Measurements from ENCODE around the gene AMN.

Gene AMN

GRCh38 chr14:102929241-102930137, 7.0 kb downstream of the AMN start:
- DNase-seq = no peak

DNA sequence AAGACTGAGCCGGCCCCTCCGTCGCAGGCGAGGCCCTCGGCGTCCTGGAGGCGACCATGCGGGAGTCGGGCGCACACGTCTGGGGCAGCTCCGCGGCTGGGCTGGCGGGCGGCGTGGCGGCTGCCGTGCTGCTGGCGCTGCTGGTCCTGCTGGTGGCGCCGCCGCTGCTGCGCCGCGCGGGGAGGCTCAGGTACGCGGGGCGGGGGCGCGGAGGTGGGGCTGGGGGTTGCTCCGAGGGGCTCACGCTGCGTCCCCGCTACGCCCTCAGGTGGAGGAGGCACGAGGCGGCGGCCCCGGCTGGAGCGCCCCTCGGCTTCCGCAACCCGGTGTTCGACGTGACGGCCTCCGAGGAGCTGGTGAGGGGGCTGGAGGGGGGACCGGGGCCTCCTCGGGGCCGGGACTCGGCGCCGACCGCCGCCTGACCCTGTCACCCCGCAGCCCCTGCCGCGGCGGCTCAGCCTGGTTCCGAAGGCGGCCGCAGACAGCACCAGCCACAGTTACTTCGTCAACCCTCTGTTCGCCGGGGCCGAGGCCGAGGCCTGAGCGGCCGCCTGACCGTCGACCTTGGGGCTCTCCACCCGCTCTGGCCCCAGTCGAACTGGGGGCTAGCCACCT, 7.8 kb downstream of the AMN start:
- no peak for DNase-seq

DNA sequence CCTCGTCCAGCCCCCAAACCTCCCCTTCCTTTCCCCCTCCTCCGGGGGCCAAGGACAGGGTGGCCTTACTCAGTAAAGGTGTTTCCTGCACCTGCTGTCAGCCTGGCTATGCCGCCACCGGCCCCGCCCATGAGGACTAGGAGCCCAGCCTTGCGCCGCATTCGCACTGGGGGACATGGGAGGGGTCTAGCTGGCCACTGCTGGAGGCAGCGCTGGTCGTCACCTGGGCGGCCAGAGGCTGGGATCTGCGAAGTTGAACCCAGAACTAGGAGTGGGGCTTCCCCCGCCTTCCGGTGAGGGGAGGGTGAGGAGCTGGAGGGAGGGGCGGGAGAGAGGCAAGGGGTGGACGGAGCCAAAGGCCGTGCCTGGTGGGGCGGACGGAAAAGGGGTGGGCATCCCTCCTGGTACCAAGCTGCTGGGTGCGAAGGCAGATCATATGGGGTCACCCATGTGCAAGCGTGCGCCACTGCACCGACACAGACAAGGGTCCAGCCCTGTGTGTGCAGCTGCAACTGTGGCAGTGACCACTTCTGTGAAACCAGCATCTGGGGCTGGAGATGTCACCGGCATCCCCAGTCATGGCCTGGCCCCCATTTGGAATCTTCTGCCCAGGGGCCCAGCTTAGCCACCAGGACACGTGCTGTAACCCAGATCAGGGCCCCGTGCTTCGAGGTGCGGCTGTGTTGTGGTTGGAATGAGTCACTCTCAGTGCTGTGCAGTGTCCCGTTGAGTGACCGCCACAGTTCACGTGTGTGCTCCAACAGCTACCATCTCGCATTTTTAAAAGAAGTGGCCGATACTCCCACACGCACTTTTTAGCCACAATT, 8.5 kb downstream of the AMN start:
- no peak for DNase-seq

DNA sequence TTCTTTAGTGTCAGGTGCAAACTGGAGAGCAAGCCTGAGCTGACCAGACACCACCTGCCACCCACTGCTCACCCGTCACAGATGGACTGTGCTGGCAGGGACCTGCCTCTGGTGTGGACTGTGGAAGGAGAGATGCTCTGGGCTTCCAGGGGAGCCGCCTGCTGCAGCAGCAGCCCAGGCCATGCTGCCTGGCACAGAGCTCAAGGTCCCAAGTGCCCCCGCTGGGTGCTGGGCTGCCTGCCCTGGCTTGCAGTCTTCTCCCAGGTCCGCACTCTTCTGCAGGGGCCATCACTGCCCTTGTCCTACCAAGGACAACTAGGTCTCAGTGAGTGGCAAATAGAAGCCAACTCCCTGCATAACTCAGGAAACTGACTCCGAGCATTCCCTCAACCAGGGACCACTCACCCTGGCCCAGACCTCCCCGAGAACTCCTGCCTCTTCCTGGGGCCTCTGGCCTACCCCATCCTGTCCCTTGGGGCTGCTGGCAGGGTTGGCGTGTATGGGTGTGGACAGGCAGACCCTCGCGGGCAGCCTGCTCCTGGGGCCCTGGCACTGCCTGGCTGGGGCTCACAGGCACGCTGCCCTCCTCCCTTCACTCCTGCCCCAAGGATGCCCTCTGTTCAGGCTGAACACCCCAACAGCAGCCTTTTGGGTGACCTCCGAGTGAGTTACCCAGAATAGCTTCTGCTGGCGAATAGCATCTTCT, 9.3 kb downstream of the AMN start:
- no peak for DNase-seq

DNA sequence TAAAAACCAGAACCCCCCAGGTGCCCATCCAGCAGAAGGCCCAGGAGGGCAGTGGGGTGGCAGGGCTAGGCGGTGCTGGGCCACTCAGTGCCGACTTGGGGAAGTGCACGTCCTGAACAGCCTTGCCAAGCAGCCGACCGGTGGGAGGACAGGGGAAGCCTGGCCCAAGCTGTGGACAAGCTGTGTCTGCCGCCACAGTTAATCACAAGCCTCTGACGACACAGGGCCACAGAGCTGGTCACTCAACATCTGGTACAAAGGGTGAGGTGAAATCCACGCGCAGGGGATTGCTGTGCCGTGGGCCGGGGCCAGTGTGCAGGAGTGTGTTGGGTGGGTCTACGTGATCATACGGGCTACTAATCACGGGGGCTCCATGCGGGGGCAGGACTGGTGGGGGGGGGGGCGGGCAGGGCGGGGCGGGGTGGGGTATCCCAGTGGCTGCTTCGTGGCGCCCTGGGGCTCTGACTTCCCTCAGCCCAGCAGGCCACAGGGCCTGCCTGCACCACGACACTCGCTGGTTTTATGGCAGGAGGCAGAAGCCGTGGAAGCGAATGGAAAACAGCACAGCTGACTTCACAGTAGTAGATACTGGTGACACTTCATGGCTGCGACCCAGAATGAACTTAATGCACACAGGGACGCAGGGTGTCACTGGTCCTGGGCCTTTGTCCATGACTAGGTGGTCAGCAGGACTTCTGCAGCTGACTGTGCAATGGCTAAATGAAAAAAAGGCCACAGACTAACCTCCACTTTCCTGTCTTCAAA, 10.2 kb downstream of the AMN start:
- DNase-seq = no peak

GRCh38 chr14:102933618-102934231, 11.3 kb downstream of the AMN start:
- DNase-seq = no peak

DNA sequence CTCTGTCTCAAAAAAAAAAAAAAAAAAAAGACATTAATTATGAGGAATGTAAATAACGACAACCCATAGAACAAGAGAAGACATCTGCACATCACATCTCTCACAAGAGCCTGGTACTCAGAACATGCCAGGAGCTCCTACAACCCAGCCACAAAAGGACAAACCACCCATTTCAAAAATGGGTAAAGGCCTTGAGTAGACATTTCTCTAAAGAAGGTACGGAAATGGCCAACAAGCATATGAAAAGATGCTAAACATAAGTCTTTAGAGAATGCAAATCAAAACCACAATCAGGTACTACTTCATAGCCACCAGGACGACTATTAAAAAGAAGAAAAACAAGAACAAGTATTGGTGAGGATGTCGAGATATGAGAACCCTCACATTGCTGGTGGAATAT, 13.3 kb downstream of the AMN start:
- DNase-seq = no peak

DNA sequence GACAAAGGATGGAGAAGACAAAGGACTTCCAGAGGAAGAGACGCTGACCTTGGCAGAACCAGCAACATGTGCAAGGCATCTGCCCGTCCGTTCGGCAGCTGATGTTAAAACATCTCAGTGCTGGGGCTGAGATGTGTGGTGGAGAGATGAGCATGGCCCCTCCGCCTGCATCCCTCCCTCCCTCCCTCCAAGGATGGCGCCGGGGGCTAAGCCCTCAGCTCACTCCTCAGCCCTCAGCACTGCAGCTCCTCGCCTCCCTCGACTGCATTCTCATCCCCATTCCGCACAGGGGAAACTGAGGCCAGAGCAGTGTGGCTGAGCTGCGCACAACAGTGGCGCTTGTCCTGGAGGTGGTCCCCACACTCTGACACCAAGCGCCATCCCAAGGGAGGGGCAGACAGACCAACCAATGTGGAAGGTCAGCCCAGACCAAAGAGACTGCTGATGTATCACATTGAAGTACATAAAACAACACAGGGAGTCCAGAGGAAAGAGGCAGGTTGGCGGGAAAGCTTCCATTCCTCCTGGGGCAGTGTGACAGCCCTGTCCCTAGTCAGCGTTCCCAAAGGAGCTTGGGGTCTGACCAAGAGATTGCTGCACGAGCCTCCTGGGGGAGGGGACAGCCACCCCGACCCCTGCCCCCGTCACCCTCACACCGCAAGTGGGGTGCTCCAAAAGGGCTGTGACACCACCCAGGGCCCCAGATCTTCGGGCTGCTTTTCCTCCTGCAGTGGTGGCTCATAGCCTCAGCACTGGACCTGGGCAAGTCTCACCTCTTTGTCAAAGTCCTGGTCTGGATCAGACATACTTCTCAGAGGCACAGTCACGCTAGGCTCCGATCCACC, 15.1 kb downstream of the AMN start:
- DNase-seq = no peak

DNA sequence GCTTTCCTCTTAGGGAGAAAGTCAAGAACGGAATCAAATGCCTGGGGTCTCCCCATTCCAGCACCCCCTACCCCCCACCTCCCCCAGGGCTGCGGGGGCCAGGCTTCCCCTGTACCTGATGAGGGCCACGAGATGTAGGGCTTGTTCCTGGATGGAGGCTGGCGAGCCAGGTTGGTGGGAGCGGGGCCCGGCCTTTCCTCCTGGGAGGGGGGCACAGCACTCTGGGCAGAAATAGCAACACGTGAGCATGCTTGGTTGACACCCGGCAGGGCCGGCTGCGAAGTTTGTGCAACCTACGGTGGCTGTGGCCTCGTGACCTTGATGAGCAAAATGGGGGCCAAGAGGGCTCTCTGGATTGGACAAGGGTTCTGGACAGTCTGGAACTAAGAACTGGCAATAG, 15.7 kb downstream of the AMN start:
- DNase-seq = no peak

DNA sequence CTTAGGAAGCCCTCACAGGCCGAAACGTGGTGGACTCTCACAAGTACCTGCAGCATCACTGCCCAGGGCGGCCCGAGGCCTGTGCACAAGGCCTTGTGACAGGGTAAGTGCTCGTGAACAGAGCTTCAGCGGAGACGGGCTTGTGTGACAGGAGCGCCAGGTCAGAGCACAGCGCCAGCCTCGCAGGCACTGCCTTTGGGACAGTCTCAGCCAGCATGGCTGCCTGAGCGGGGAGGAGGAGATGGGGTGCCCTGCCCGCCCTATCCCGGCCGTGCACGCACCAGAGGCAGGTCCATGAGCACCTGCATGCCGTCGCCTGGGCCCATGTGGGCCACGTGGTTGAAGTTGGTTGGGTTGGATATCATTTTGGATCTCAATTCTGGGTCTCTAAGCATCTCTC, 16.9 kb downstream of the AMN start:
- DNase-seq = no peak

DNA sequence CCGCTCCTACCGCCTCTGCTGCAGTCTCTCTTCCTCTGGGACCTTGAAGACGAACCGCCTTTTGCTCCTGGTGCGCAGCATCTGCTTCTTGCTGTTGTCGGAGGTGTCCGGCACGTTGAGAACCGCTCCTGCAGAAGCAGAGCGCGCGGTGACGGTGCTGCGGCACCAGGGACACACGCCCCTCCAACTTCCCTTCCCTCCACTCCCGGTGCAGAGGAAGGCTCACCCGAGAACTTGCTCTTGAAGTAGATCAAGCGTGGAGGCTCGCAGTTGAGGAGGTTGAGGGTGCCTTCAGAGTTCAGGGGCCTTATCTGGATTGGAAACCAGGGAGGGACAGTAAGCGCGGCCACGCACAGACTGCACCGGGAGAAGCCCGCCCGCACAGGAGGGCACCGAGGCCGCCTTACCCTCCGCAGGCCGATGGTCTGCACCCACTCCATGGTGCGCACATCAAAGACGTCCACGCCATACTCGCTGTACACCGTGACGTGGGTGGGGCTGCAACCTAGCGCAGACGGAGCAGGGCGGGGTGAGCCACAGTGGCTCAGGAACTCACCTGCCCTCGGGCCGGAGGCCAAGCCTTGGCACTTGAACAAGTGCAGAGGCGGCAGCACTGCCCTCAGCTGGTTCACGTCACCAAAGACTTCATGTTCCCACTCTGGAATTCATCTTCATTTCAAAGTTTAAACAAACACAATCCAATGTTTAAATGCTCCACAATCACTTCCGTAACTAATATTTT, 17.5 kb downstream of the AMN start:
- DNase-seq = no peak

DNA sequence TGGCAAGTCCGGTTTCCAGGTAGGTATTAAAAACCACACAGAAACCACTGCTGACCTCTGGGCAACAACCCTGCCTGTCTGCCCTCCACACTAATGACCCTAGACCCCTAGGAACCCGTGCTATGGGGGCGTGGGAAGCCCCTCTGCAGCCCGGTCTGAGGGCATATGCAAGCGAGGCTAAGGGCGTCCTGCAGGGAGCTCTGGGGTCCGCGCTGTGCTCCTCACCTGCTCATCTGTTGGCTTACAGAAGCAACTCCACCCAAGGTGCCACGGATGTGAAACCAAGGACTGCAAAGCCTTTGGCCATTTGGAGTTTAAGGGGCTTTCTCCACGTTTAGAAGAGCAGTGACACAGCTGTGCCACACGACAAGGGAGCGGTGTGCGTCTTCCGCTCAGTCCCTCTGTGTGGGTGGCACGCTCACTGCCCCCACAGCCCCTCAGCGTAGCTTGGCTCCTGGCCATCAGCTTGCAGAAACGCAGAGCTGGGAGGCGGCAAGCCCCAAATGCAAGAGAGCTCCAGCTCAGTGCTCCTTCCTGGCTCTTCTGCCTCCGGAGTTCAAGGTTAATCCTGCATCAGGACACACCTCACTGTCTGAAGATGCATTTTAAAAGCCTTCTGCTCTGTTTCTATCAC, 18.4 kb downstream of the AMN start:
- no peak for DNase-seq

DNA sequence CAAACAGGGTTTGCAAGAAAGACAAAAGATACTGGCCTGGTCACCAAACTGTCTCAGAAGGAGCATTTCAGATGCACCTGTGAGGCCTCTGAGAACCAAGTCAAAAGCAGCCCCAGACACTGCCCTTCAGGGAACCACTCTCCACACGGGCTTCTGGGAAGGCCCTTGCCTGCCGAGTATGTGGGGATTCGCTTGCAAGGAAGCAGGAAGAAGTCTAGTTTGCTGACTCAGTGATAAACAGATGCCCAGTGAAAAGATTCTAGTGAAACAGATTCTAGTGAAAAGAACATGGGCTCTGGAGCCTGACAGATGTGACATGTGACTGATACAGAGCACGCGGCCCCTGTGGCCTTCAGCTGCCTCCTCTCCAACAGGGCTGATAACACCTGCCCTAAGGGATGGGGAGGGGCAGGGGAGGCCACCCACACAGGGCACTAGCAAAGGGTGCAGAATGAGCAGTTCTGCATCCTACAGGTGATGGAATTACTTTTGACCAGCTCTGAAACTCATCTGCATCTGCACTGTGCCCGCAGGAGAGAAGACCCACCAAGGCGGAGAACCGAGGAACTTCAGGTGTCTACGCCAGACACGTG, 19.1 kb downstream of the AMN start:
- no peak for DNase-seq

DNA sequence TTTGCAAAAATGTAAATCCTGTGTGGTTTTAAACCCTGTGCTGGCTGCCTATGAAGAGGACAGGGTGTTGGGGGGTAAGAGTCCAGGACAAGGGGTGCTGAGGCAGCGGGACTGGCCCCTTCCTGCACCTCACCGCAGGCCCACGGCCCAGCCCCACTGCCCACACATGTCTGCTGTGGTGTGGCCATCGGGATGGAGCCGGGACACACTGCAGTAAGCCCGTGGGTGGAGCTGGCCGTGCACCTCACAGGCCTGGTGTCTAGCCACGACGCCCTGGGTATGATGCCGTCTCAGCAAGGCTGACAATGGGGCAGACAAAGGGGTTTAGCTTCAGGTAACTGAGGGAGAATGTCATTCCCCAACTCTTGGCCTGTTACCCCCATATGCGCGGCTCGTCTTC, 19.6 kb downstream of the AMN start:
- DNase-seq = no peak

GRCh38 chr14:102943454-102943853, 21.0 kb downstream of the AMN start:
- no peak for DNase-seq

- DNase-seq = no peak
These were observed 21.5 kb downstream of the AMN start for GRCh38 chr14:102943979-102944378.

- DNase-seq = no peak
These were observed 22.2 kb downstream of the AMN start for GRCh38 chr14:102944448-102945330.

Data from CD4-positive, alpha-beta T cell treated with Interleukin-1 beta for 1 hour (primary cell).